H9 (cell line): Measurements from ENCODE around the gene SPTAN1. TPM values are rescaled to one million over a fixed set of nuclear protein-coding genes. Genes with fewer than 3 reads are reported as not detected.

ENCODE experiments used
- DNase-seq: peaks from one replicate; pipeline ENCODE4 v3.0.0-alpha.2; 2017
- H2AFZ ChIP-seq: one replicate; pipeline ENCODE4 v1.6.1; 2013; ENCODE audit warnings: mild to moderate bottlenecking, low read length, control low read depth, moderate library complexity
- H2AK5ac ChIP-seq: 2 replicates; pipeline ENCODE4 v1.6.1; 2013; ENCODE audit warnings: low read length, control low read depth, mixed read lengths; ENCODE audit not compliant: insufficient read length
- H2BK120ac ChIP-seq: one replicate; pipeline ENCODE4 v1.6.1; 2013; ENCODE audit warnings: low read depth, mild to moderate bottlenecking, low read length, control low read depth, inconsistent platforms; ENCODE audit not compliant: poor library complexity, severe bottlenecking
- H2BK12ac ChIP-seq: 2 replicates; pipeline ENCODE4 v1.6.1; 2013; ENCODE audit warnings: low read length, control low read depth, mixed read lengths, low read depth; ENCODE audit not compliant: insufficient read length
- H2BK15ac ChIP-seq: 2 replicates; pipeline ENCODE4 v1.6.1; 2013; ENCODE audit warnings: low read depth, low read length, control low read depth
- H2BK20ac ChIP-seq: one replicate; pipeline ENCODE4 v1.6.1; 2013; ENCODE audit warnings: low read depth, mild to moderate bottlenecking, low read length, control low read depth, inconsistent platforms; ENCODE audit not compliant: poor library complexity, severe bottlenecking
- H2BK5ac ChIP-seq: 2 replicates; pipeline ENCODE4 v1.6.1; 2013; ENCODE audit warnings: low read length, control low read depth, mixed read lengths; ENCODE audit not compliant: insufficient read length
- H3K14ac ChIP-seq: 2 replicates; pipeline ENCODE4 v1.6.1; 2013; ENCODE audit warnings: low read length, control low read depth; ENCODE audit not compliant: insufficient read depth
- H3K18ac ChIP-seq: 2 replicates; pipeline ENCODE4 v1.6.1; 2013; ENCODE audit warnings: low read depth, mild to moderate bottlenecking, mixed read lengths, low read length, control low read depth; ENCODE audit not compliant: insufficient read length
- H3K23ac ChIP-seq: 2 replicates; pipeline ENCODE4 v1.6.1; 2013; ENCODE audit warnings: low read length, control low read depth, mixed read lengths, low read depth; ENCODE audit not compliant: insufficient read length
- H3K23me2 ChIP-seq: 2 replicates; pipeline ENCODE4 v1.6.1; 2013; ENCODE audit warnings: low read depth, mild to moderate bottlenecking, mixed read lengths, low read length, control low read depth; ENCODE audit not compliant: insufficient read length, poor library complexity, severe bottlenecking
- H3K27ac ChIP-seq: 2 replicates; pipeline ENCODE4 v1.5.1; 2013; ENCODE audit warnings: low read length, control low read depth, mixed read lengths, low read depth; ENCODE audit not compliant: insufficient read length
- H3K27me3 ChIP-seq: 2 replicates; pipeline ENCODE4 v1.6.1; 2013; ENCODE audit warnings: low read length, control low read depth, inconsistent platforms; ENCODE audit not compliant: insufficient read depth
- H3K4ac ChIP-seq: 2 replicates; pipeline ENCODE4 v1.6.1; 2013; ENCODE audit warnings: low read depth, mild to moderate bottlenecking, control low read depth, inconsistent platforms, low read length, moderate library complexity
- H3K4me1 ChIP-seq: 2 replicates; pipeline ENCODE4 v1.6.1; 2013; ENCODE audit warnings: low read length, control low read depth, inconsistent platforms; ENCODE audit not compliant: insufficient read depth
- H3K4me2 ChIP-seq: 2 replicates; pipeline ENCODE4 v1.6.1; 2013; ENCODE audit warnings: low read length, control low read depth, mixed read lengths; ENCODE audit not compliant: insufficient read length, insufficient read depth
- H3K56ac ChIP-seq: 2 replicates; pipeline ENCODE4 v1.6.1; 2013; ENCODE audit warnings: low read depth, mild to moderate bottlenecking, mixed read lengths, low read length, control low read depth; ENCODE audit not compliant: insufficient read length
- H3K79me1 ChIP-seq: 2 replicates; pipeline ENCODE4 v1.6.1; 2013; ENCODE audit warnings: low read depth, mild to moderate bottlenecking, moderate library complexity, low read length, control low read depth, inconsistent platforms; ENCODE audit not compliant: insufficient read depth, poor library complexity, severe bottlenecking
- H3K79me2 ChIP-seq: 2 replicates; pipeline ENCODE4 v1.6.1; 2013; ENCODE audit warnings: low read length, control low read depth, inconsistent platforms; ENCODE audit not compliant: insufficient read depth
- H3K9ac ChIP-seq: 2 replicates; pipeline ENCODE4 v1.6.1; 2013; ENCODE audit warnings: low read length, control low read depth, mixed read lengths; ENCODE audit not compliant: insufficient read length; ENCODE audit errors: extremely low read depth
- H3K9me3 ChIP-seq: one replicate; pipeline ENCODE4 v1.6.1; 2013; ENCODE audit warnings: low read depth, low read length, inconsistent platforms; ENCODE audit not compliant: control insufficient read depth
- H3T11ph ChIP-seq: one replicate; pipeline ENCODE4 v1.6.1; 2013; ENCODE audit warnings: mild to moderate bottlenecking, low read length, control low read depth, inconsistent platforms
- H4K20me1 ChIP-seq: one replicate; pipeline ENCODE4 v1.6.1; 2013; ENCODE audit not compliant: control insufficient read depth, insufficient read length, insufficient read depth
- H4K5ac ChIP-seq: 2 replicates; pipeline ENCODE4 v1.6.1; 2013; ENCODE audit warnings: low read depth, mild to moderate bottlenecking, mixed read lengths, low read length, control low read depth; ENCODE audit not compliant: insufficient read length
- H4K8ac ChIP-seq: replicated peaks from 2 replicates; pipeline ENCODE4 v1.6.1; 2013; ENCODE audit warnings: low read length, control low read depth, mixed read lengths, low read depth; ENCODE audit not compliant: insufficient read length
- H4K91ac ChIP-seq: 2 replicates; pipeline ENCODE4 v1.6.1; 2013; ENCODE audit warnings: low read depth, mild to moderate bottlenecking, moderate library complexity, mixed read lengths, low read length, control low read depth; ENCODE audit not compliant: insufficient read length
- H3K27ac Mint-ChIP-seq, 3 experiments: 2 replicates in 2 of 3; 3 replicates in 1 of 3; pipeline ENCODE4 v1.8.0; 2020 to 2021; ENCODE audit warnings: mixed read lengths in 3 of 3, mild to moderate bottlenecking in 1 of 3, moderate library complexity in 1 of 3
- H3K27me3 Mint-ChIP-seq: 2 replicates; pipeline ENCODE4 v1.8.0; 2021; ENCODE audit warnings: low read depth, mild to moderate bottlenecking, moderate library complexity, mixed read lengths
- H3K36me3 Mint-ChIP-seq, 3 experiments: 2 replicates in 2 of 3; 3 replicates in 1 of 3; pipeline ENCODE4 v1.8.0; 2020 to 2021; ENCODE audit warnings: low read depth in 3 of 3, mixed read lengths in 3 of 3; ENCODE audit not compliant: insufficient read depth in 1 of 3
- H3K4me1 Mint-ChIP-seq, 2 experiments: 2 replicates each; pipeline ENCODE4 v1.8.0; 2020; ENCODE audit warnings: mixed read lengths in 2 of 2
- H3K4me3 Mint-ChIP-seq, 2 experiments: 2 replicates in 1 of 2; 3 replicates in 1 of 2; pipeline ENCODE4 v1.8.0; 2020 to 2021; ENCODE audit warnings: mild to moderate bottlenecking in 2 of 2, mixed read lengths in 2 of 2, moderate library complexity in 1 of 2
- H3K9me3 Mint-ChIP-seq, 2 experiments: 2 replicates in 1 of 2; 3 replicates in 1 of 2; pipeline ENCODE4 v1.8.0; 2020; ENCODE audit warnings: mild to moderate bottlenecking in 2 of 2, mixed read lengths in 2 of 2, moderate library complexity in 1 of 2
- CTCF ChIP-seq: fragments of 200-600 bp; sonication (generic); conservative IDR thresholded peaks from 3 replicates; pipeline ENCODE4 v1.8.0; 2021; ENCODE audit warnings: antibody characterized with exemption, mild to moderate bottlenecking
- WGBS: extraction: QIAGEN DNeasy Blood & Tissue Kit; methylation state at CpG from one replicate; pipeline ENCODE4 v1.1.7; 2013; ENCODE audit warnings: missing lambda C conversion rate, low lambda C conversion rate, mixed read lengths; ENCODE audit not compliant: insufficient read length; ENCODE audit errors: extremely low coverage; 5-methylcytosine and 5-hydroxymethylcytosine counted together
- total RNA-seq: library from RNA; stranded (reverse); gene quantifications from 2 replicates; pipeline ENCODE4 v1.2.1, GENCODE V29; 2021

Gene SPTAN1
- total RNA-seq, 1 experiment from 2014 or later, result 213 TPM

- no peaks in the 10 kb centered on the region for H4K20me1 ChIP-seq
- peaks cover 5% of the 10 kb centered on the region for H3K23me2 ChIP-seq
- H3K36me3 Mint-ChIP-seq, result peaks cover 21 to 60% (median 56%) of the 10 kb centered on the region in 3 experiments
- no peak overlapping the region for H4K91ac ChIP-seq
- no peak overlapping the region for H3K14ac ChIP-seq
- no peak overlapping the region for H3K4ac ChIP-seq
- H3K56ac ChIP-seq, result no peak overlapping the region
- H2BK12ac ChIP-seq, result no peak overlapping the region
- no peak overlapping the region for H3K4me3 Mint-ChIP-seq
- no peak for DNase-seq
- H3K9ac ChIP-seq, result no peak overlapping the region
- no peak overlapping the region for H3K4me2 ChIP-seq
- peak overlapping the region in 1 of 3 experiments; percentile 49; a peak in 1 of 7 replicates for H3K27ac Mint-ChIP-seq
- no peaks in the 10 kb centered on the region for H3K9me3 Mint-ChIP-seq
- WGBS, result no CpG with 5 or more reads among the region's 20 CpGs
- no peak for TF ChIP-seq CTCF
- H3K9me3 ChIP-seq, result no peaks in the 10 kb centered on the region
- no peak overlapping the region for H4K5ac ChIP-seq
- no peak overlapping the region for H3K18ac ChIP-seq
- no peak overlapping the region for H3K23ac ChIP-seq
- no peaks in the 10 kb centered on the region for H3K27me3 Mint-ChIP-seq
- H2AK5ac ChIP-seq, result no peak overlapping the region
- H3K27ac ChIP-seq, result no peak overlapping the region
- H3K4me1 ChIP-seq, result no peaks in the 10 kb centered on the region
- no peak overlapping the region for H2BK5ac ChIP-seq
- H2BK20ac ChIP-seq, result no peak overlapping the region
- no peak overlapping the region for H4K8ac ChIP-seq
- H3T11ph ChIP-seq, result no peak overlapping the region
- no peaks in the 10 kb centered on the region for H3K79me1 ChIP-seq
- no peaks in the 10 kb centered on the region for H3K27me3 ChIP-seq
- peaks cover 2 to 7% of the 10 kb centered on the region in 2 experiments; a peak in 3 of 4 replicates for H3K4me1 Mint-ChIP-seq
- no peaks in the 10 kb centered on the region for H3K79me2 ChIP-seq
- no peak overlapping the region for H2BK120ac ChIP-seq
- no peak overlapping the region for H2AFZ ChIP-seq
- H2BK15ac ChIP-seq, result no peak overlapping the region
Observed at GRCh38 chr9:128636556-128637530, 84.5 kb downstream of the SPTAN1 start.
